Fibroblast of lung (primary cell): ENCODE measurements around the gene P3H1.
"Not testable (repeated sequence)": the region's sequence is repeated elsewhere in the genome, so short reads cannot be mapped to it uniquely, and the experiment has no call there.

Source experiments
- EZH2 ChIP-seq: IDR thresholded peaks from 2 replicates; pipeline ENCODE4 v1.5.1; 2012; ENCODE audit warnings: low read length, control low read depth, mild to moderate bottlenecking; ENCODE audit errors: missing control alignments
- TF ChIP-seq, protein P1 (sequence below), 2 donors: IDR thresholded peaks in 1 of 2; conservative IDR thresholded peaks in 1 of 2; 1 replicate in 1 of 2; 2 replicates in 1 of 2; pipeline ENCODE4 v1.5.1; 2011 to 2012; ENCODE audit warnings: low read length in 2 of 2, control low read depth in 1 of 2, inconsistent platforms in 1 of 2, low read depth in 1 of 2, mild to moderate bottlenecking in 1 of 2

DNA sequence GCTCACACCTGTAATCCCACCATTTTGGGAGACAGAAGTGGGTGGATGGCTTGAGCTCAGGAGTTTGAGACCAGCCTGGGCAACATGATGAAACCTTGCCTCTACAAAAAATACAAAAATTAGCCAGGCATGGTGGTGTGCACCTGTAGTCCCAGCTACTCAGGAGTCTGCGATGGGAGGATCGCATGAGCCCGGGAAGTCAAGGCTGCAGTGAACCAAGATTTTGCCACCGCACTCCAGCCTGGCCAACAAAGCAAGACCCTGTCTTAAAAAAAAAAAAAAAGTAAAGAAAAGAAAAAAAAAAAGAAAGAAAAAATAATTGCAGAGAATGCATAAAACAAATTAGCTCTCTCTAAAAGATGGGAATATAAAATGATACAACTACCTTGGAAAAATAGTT is 41.0 kb downstream of the P3H1 start:
- TF ChIP-seq, protein P1, sequence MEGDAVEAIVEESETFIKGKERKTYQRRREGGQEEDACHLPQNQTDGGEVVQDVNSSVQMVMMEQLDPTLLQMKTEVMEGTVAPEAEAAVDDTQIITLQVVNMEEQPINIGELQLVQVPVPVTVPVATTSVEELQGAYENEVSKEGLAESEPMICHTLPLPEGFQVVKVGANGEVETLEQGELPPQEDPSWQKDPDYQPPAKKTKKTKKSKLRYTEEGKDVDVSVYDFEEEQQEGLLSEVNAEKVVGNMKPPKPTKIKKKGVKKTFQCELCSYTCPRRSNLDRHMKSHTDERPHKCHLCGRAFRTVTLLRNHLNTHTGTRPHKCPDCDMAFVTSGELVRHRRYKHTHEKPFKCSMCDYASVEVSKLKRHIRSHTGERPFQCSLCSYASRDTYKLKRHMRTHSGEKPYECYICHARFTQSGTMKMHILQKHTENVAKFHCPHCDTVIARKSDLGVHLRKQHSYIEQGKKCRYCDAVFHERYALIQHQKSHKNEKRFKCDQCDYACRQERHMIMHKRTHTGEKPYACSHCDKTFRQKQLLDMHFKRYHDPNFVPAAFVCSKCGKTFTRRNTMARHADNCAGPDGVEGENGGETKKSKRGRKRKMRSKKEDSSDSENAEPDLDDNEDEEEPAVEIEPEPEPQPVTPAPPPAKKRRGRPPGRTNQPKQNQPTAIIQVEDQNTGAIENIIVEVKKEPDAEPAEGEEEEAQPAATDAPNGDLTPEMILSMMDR (conservative IDR thresholded peaks at IDR 0.05 in 1 of 2, IDR thresholded peaks at IDR 0.05 in 1 of 2; ENCODE audit: low read depth in 1 of 2, low read length in 2 of 2): not testable (repeated sequence)
- not testable (repeated sequence) for TF ChIP-seq EZH2
